ENCODE results near the gene ABI3BP. TPM values are rescaled to one million over a fixed set of nuclear protein-coding genes. Genes with fewer than 3 reads are reported as not detected.

Gene ABI3BP
- total RNA-seq, 1 donor from 2014 or later: 23.6 TPM

DNA sequence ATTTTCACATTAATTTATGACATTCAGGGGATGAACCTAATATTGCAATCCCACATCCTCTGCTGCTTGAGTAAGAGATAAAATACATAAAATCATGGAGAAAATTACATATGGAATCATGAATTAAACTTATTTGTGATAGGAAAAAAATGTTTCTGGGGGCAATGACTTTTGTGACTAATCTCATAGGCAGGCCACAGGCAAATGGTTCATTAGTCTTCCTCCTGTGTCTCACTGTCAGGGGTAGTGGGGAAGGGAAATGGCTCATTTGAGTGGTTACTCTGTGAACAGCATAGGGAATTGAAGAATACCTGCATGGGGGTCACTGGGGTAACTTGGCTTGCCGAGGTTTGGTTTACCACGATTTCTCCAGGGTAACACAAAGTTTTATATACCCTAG, 211.9 kb downstream of the ABI3BP start:
- no peaks in the 10 kb centered on the region for H3K27me3 ChIP-seq (ENCODE audit: low read depth)
- TF ChIP-seq, protein P1, sequence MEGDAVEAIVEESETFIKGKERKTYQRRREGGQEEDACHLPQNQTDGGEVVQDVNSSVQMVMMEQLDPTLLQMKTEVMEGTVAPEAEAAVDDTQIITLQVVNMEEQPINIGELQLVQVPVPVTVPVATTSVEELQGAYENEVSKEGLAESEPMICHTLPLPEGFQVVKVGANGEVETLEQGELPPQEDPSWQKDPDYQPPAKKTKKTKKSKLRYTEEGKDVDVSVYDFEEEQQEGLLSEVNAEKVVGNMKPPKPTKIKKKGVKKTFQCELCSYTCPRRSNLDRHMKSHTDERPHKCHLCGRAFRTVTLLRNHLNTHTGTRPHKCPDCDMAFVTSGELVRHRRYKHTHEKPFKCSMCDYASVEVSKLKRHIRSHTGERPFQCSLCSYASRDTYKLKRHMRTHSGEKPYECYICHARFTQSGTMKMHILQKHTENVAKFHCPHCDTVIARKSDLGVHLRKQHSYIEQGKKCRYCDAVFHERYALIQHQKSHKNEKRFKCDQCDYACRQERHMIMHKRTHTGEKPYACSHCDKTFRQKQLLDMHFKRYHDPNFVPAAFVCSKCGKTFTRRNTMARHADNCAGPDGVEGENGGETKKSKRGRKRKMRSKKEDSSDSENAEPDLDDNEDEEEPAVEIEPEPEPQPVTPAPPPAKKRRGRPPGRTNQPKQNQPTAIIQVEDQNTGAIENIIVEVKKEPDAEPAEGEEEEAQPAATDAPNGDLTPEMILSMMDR (IDR thresholded peaks at IDR 0.05; ENCODE audit: borderline replicate concordance): no peak
- H3K9me3 ChIP-seq (replicated peaks): peaks cover 16% of the 10 kb centered on the region
- intact Hi-C loops (cut with micrococcal nuclease): no loop called here
- DNase-seq: no peak
- no peak overlapping the region for H3K27ac ChIP-seq (replicated peaks)
- no peak overlapping the region for H3K4me3 ChIP-seq
- peaks cover 6% of the 10 kb centered on the region for H3K4me1 ChIP-seq
- peaks cover 34% of the 10 kb centered on the region for H3K36me3 ChIP-seq

GRCh38 chr3:100780071-100780622, 213.1 kb downstream of the ABI3BP start:
- TF ChIP-seq, protein P1 (IDR thresholded peaks at IDR 0.05; ENCODE audit: borderline replicate concordance): no peak
- no peak for DNase-seq

DNA sequence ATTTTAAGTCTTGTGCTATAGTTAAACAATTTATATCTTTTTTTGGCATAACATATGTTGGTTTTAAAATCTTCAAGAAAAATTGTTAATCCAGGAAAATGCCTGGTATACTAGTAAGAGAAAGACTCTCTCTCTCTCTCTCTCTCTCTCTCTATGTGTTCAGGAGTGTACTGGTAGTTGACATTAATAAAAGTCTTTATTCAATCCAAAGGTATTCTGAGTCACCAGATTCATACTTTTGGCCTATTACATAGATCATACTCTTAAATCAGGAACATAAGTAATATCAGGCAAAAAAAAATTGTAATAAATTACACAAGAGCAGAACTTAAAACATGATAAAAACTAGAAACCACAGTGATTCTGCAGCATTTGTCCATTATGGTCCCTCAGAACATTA, 213.7 kb downstream of the ABI3BP start:
- intact Hi-C loops (cut with micrococcal nuclease): no loop called here
- H3K4me3 ChIP-seq: no peak overlapping the region
- H3K27ac ChIP-seq (replicated peaks): no peak overlapping the region
- H3K4me1 ChIP-seq: peaks cover 6% of the 10 kb centered on the region
- TF ChIP-seq, protein P1 (IDR thresholded peaks at IDR 0.05; ENCODE audit: borderline replicate concordance): no peak
- no peak for DNase-seq
- no peaks in the 10 kb centered on the region for H3K27me3 ChIP-seq (ENCODE audit: low read depth)
- peaks cover 21% of the 10 kb centered on the region for H3K36me3 ChIP-seq
- H3K9me3 ChIP-seq (replicated peaks): no peaks in the 10 kb centered on the region

More at GRCh38 chr3:100780071-100780622, 213.1 kb downstream of the ABI3BP start:
- no peak overlapping the region for H3K27ac ChIP-seq (replicated peaks)
- H3K4me3 ChIP-seq: no peak overlapping the region
- no peaks in the 10 kb centered on the region for H3K27me3 ChIP-seq (ENCODE audit: low read depth)
- peaks cover 6% of the 10 kb centered on the region for H3K4me1 ChIP-seq
- peaks cover 23% of the 10 kb centered on the region for H3K36me3 ChIP-seq
- peaks cover 5% of the 10 kb centered on the region for H3K9me3 ChIP-seq (replicated peaks)
- intact Hi-C loops (cut with micrococcal nuclease): no loop called here

- no peak for DNase-seq
- Histone ChIP-seq H3K9me3 (replicated peaks) (no peaks in the 10 kb centered on the region), H3K4me3 (no peak overlapping the region), H3K27me3 (ENCODE audit: low read depth) (no peaks in the 10 kb centered on the region), H3K4me1 (peaks cover 2% of the 10 kb centered on the region), H3K27ac (replicated peaks) (no peak overlapping the region), H3K36me3 (peaks cover 16% of the 10 kb centered on the region)
- TF ChIP-seq, protein P1 (IDR thresholded peaks at IDR 0.05; ENCODE audit: borderline replicate concordance): no peak
- intact Hi-C loops (cut with micrococcal nuclease): no loop called here
Measured at GRCh38 chr3:100777271-100777670, 215.9 kb downstream of the ABI3BP start.

DNA sequence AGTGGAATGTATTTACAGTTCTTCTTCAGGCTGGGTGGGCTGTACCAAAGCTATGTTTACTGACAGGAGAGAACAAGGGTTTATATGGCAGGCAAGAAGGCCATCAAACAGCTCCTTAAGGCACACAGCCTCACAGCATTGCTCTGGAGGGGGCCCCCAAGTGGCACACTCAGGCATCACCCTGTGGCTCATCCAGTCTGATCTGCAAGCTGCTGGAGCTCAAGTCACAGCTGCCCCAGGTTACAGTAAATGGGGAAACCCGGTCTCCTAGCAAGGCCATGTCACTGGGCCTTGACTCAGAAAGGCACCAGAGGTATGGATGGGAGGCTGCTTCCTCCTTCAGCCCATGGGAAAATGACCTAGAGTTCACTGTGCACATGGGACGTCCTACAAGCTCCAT, 216.5 kb downstream of the ABI3BP start:
- Histone ChIP-seq H3K4me3 (no peak overlapping the region), H3K27me3 (ENCODE audit: low read depth) (no peaks in the 10 kb centered on the region), H3K27ac (replicated peaks) (no peak overlapping the region), H3K36me3 (peaks cover 16% of the 10 kb centered on the region), H3K9me3 (replicated peaks) (no peaks in the 10 kb centered on the region), H3K4me1 (no peaks in the 10 kb centered on the region)
- DNase-seq: no peak
- intact Hi-C loops (cut with micrococcal nuclease): no loop called here
- TF ChIP-seq, protein P1 (IDR thresholded peaks at IDR 0.05; ENCODE audit: borderline replicate concordance): no peak
